Vagina (tissue), 2 donors: Measurements from ENCODE around the gene DNAH9. TPM values are rescaled to one million over a fixed set of nuclear protein-coding genes. Genes with fewer than 3 reads are reported as not detected.

ENCODE experiments used
- DNase-seq, 2 donors: peaks; one replicate each; pipeline ENCODE4 v3.0.0-alpha.2; 2017; ENCODE audit errors: extremely low spot score in 2 of 2
- H3K27ac ChIP-seq: fragments of 200-600 bp; sonication (generic); one replicate; pipeline ENCODE4 v1.5.1; 2019
- H3K27me3 ChIP-seq: fragments of 200-600 bp; sonication (generic); one replicate; pipeline ENCODE4 v1.5.1; 2019
- H3K36me3 ChIP-seq, 2 donors: fragments of 200-600 bp; sonication (generic); one replicate each; pipeline ENCODE4 v1.5.1; 2017 to 2019
- H3K4me1 ChIP-seq: fragments of 200-600 bp; sonication (generic); one replicate; pipeline ENCODE4 v1.5.1; 2019
- H3K4me3 ChIP-seq, 2 donors: fragments of 200-600 bp; sonication (generic); 1 replicate in 1 of 2; 2 replicates in 1 of 2; pipeline ENCODE4 v1.5.1; 2016 to 2019
- H3K9me3 ChIP-seq: fragments of 200-600 bp; sonication (generic); one replicate; pipeline ENCODE4 v1.5.1; 2019
- CTCF ChIP-seq, 3 experiments: fragments of 450-650 bp in 2 of 3; fragments of 200-600 bp in 1 of 3; sonication (generic) in 1 of 3; IDR thresholded peaks; one replicate each; pipeline ENCODE4 v1.5.1; 2017 to 2019; ENCODE audit warnings: antibody characterized with exemption in 3 of 3, mild to moderate bottlenecking in 2 of 3, moderate library complexity in 2 of 3
- POLR2A ChIP-seq, 2 donors: fragments of 450-650 bp; IDR thresholded peaks; one replicate each; pipeline ENCODE4 v1.6.1; 2017; ENCODE audit warnings: antibody characterized with exemption in 2 of 2, mild to moderate bottlenecking in 2 of 2, moderate library complexity in 2 of 2
- POLR2AphosphoS5 ChIP-seq, 2 donors: sonication (generic); formaldehyde crosslinking; IDR thresholded peaks; one replicate each; pipeline ENCODE4 v1.9.0; 2017; ENCODE audit warnings: antibody characterized with exemption in 2 of 2, mild to moderate bottlenecking in 2 of 2, low read depth in 1 of 2; ENCODE audit not compliant: insufficient read depth in 1 of 2
- intact Hi-C: fragments of 100-400 bp; cut with DNase I; formaldehyde crosslinking; loops from one replicate; pipeline ENCODE4 v1.15.1; 2023
- total RNA-seq: library from RNA; depleted of rRNA; stranded (reverse); fragments of >200 nt; gene quantifications from one replicate; pipeline ENCODE4 v1.2.3, GENCODE V29; 2016

The DNAH9 gene
- total RNA-seq, 1 donor from 2014 or later: not detected

- H3K27me3 ChIP-seq: no peaks in the 10 kb centered on the region
- DNase-seq: no peak
- intact Hi-C loops: no loop called here
- TF ChIP-seq CTCF (IDR thresholded peaks at IDR 0.05) (no peak), POLR2AphosphoS5 (IDR thresholded peaks at IDR 0.05; ENCODE audit: insufficient read depth in 1 of 2, low read depth in 1 of 2) (no peak), POLR2A (IDR thresholded peaks at IDR 0.05) (no peak)
- H3K9me3 ChIP-seq: no peaks in the 10 kb centered on the region
- no peaks in the 10 kb centered on the region for H3K4me1 ChIP-seq
- H3K4me3 ChIP-seq: no peak overlapping the region
- no peak overlapping the region for H3K27ac ChIP-seq
- H3K36me3 ChIP-seq: no peaks in the 10 kb centered on the region
Measured at GRCh38 chr17:11832401-11833137, 234.3 kb downstream of the DNAH9 start.

GRCh38 chr17:11836508-11836907, 238.2 kb downstream of the DNAH9 start:
- no peak for DNase-seq
- no peak for TF ChIP-seq CTCF (IDR thresholded peaks at IDR 0.05)
- no peak for TF ChIP-seq POLR2AphosphoS5 (IDR thresholded peaks at IDR 0.05; ENCODE audit: insufficient read depth in 1 of 2, low read depth in 1 of 2)
- TF ChIP-seq POLR2A (IDR thresholded peaks at IDR 0.05): no peak

GRCh38 chr17:11840052-11840451, 241.8 kb downstream of the DNAH9 start:
- intact Hi-C loops: no loop called here
- TF ChIP-seq POLR2AphosphoS5 (IDR thresholded peaks at IDR 0.05; ENCODE audit: insufficient read depth in 1 of 2, low read depth in 1 of 2) (no peak), POLR2A (IDR thresholded peaks at IDR 0.05) (no peak), CTCF (IDR thresholded peaks at IDR 0.05) (no peak)
- Histone ChIP-seq H3K4me1 (no peaks in the 10 kb centered on the region), H3K36me3 (no peaks in the 10 kb centered on the region), H3K4me3 (no peak overlapping the region), H3K27ac (no peak overlapping the region), H3K9me3 (no peaks in the 10 kb centered on the region), H3K27me3 (no peaks in the 10 kb centered on the region)
- DNase-seq: no peak

More at GRCh38 chr17:11836508-11836907, 238.2 kb downstream of the DNAH9 start:
- Histone ChIP-seq H3K4me3 (no peak overlapping the region), H3K36me3 (no peaks in the 10 kb centered on the region), H3K4me1 (no peaks in the 10 kb centered on the region), H3K27ac (no peak overlapping the region), H3K27me3 (no peaks in the 10 kb centered on the region), H3K9me3 (no peaks in the 10 kb centered on the region)
- intact Hi-C loops: no loop called here

- intact Hi-C loops: no loop called here
- no peaks in the 10 kb centered on the region for H3K27me3 ChIP-seq
- H3K4me1 ChIP-seq: no peaks in the 10 kb centered on the region
- H3K4me3 ChIP-seq: no peak overlapping the region
- TF ChIP-seq POLR2AphosphoS5 (IDR thresholded peaks at IDR 0.05; ENCODE audit: insufficient read depth in 1 of 2, low read depth in 1 of 2) (no peak), CTCF (IDR thresholded peaks at IDR 0.05) (no peak), POLR2A (IDR thresholded peaks at IDR 0.05) (no peak)
- H3K36me3 ChIP-seq: no peaks in the 10 kb centered on the region
- H3K27ac ChIP-seq: no peak overlapping the region
- DNase-seq: no peak
- H3K9me3 ChIP-seq: no peaks in the 10 kb centered on the region
Measured at GRCh38 chr17:11840831-11841230, 242.6 kb downstream of the DNAH9 start.

- H3K9me3 ChIP-seq: no peaks in the 10 kb centered on the region
- intact Hi-C loops: no loop called here
Measured at GRCh38 chr17:11848330-11848729, 250.1 kb downstream of the DNAH9 start.

More at GRCh38 chr17:11848330-11848729, 250.1 kb downstream of the DNAH9 start:
- no peaks in the 10 kb centered on the region for H3K36me3 ChIP-seq
- no peaks in the 10 kb centered on the region for H3K27me3 ChIP-seq
- H3K4me3 ChIP-seq: no peak overlapping the region
- peaks cover 5% of the 10 kb centered on the region for H3K4me1 ChIP-seq
- TF ChIP-seq CTCF (IDR thresholded peaks at IDR 0.05) (no peak), POLR2AphosphoS5 (IDR thresholded peaks at IDR 0.05; ENCODE audit: insufficient read depth in 1 of 2, low read depth in 1 of 2) (no peak), POLR2A (IDR thresholded peaks at IDR 0.05) (no peak)
- no peak overlapping the region for H3K27ac ChIP-seq
- no peak for DNase-seq
